Stomach (tissue), 9 donors: ENCODE data around the gene ARPP21. TPM values are rescaled to one million over a fixed set of nuclear protein-coding genes. Genes with fewer than 3 reads are reported as not detected.

Experiments used
- DNase-seq, 2 donors: peaks; one replicate each; pipeline versions ENCODE4 v3.0.0 to v3.0.0-alpha.2; 2013 to 2019
- H3K27ac ChIP-seq, 5 donors: fragments of 200-600 bp in 4 of 5; sonication (generic) in 4 of 5; one replicate each; pipeline ENCODE4 v1.5.1; 2013 to 2019; ENCODE audit warnings: mild to moderate bottlenecking in 1 of 5, moderate library complexity in 1 of 5
- H3K27me3 ChIP-seq, 3 donors: fragments of 200-600 bp; sonication (generic); one replicate each; pipeline ENCODE4 v1.5.1; 2017 to 2019; ENCODE audit warnings: mixed run types in 1 of 3
- H3K36me3 ChIP-seq, 4 donors: fragments of 200-600 bp; sonication (generic); 1 replicate in 3 of 4; 2 replicates in 1 of 4; pipeline ENCODE4 v1.5.1; 2016 to 2019
- H3K4me1 ChIP-seq, 4 donors: fragments of 200-600 bp; sonication (generic); one replicate each; pipeline ENCODE4 v1.5.1; 2016 to 2019
- H3K4me3 ChIP-seq, 4 donors: fragments of 200-600 bp; sonication (generic) in 3 of 4; one replicate each; pipeline ENCODE4 v1.5.1; 2016 to 2019; ENCODE audit warnings: mild to moderate bottlenecking in 1 of 4
- H3K9me3 ChIP-seq, 4 donors: fragments of 200-600 bp; sonication (generic); one replicate each; pipeline ENCODE4 v1.5.1; 2016 to 2019
- CTCF ChIP-seq, 7 experiments: fragments of 450-650 bp in 4 of 7; fragments of 200-600 bp in 3 of 7; sonication (generic) in 3 of 7; IDR thresholded peaks; one replicate each; pipeline ENCODE4 v1.5.1; 2016 to 2019; ENCODE audit warnings: antibody characterized with exemption in 7 of 7, control low read depth in 2 of 7, mild to moderate bottlenecking in 1 of 7
- EP300 ChIP-seq: sonication (generic); formaldehyde crosslinking; IDR thresholded peaks from one replicate; pipeline ENCODE4 v1.6.1; 2017; ENCODE audit warnings: antibody characterized with exemption
- POLR2A ChIP-seq, 4 donors: fragments of 450-650 bp; IDR thresholded peaks; one replicate each; pipeline ENCODE4 v1.6.1; 2016; ENCODE audit warnings: antibody characterized with exemption in 4 of 4, control low read depth in 2 of 4, mild to moderate bottlenecking in 1 of 4, moderate library complexity in 1 of 4
- POLR2AphosphoS5 ChIP-seq, 3 donors: sonication (generic); formaldehyde crosslinking; IDR thresholded peaks; one replicate each; pipeline ENCODE4 v1.6.1; 2016; ENCODE audit warnings: antibody characterized with exemption in 3 of 3
- WGBS, 5 donors: extraction: QIAGEN DNeasy Blood & Tissue Kit in 3 of 5; methylation state at CpG; one replicate each; pipeline versions ENCODE4 v1.1.5 to v1.1.7; 2013 to 2018; 5-methylcytosine and 5-hydroxymethylcytosine counted together
- intact Hi-C: fragments of 100-400 bp; cut with DNase I; formaldehyde crosslinking; loops from one replicate; pipeline ENCODE4 v1.15.1; 2023; ENCODE audit warnings: low total_unique reads
- polyA plus RNA-seq, 3 donors: library from polyadenylated mRNA; stranded (reverse); fragments of 200-250 nt; gene quantifications; one replicate each; pipeline ENCODE4 v1.2.3, GENCODE V29; 2013
- total RNA-seq, 5 donors: library from RNA; depleted of rRNA; stranded (reverse); fragments of >200 nt; gene quantifications; one replicate each; pipeline versions ENCODE4 v1.1.0 to v1.2.3, GENCODE V29; 2014 to 2016
- donor health status: healthy with polysubstance abuse.
- donor health status: Bipolar disorder and iron deficiency.
- donor health status: healthy.

The ARPP21 gene
- total and polyA plus RNA-seq, 8 donors = 0.13 to 5.0 TPM; not detected in 6

GRCh38 chr3:35745802-35746484 is 106.6 kb downstream of the ARPP21 start:
- 80 to 92% (median 86%) methylated on average over 2 of the region's 2 CpGs for WGBS, 5 donors
- Histone ChIP-seq H3K27ac (no peak overlapping the region), H3K4me3 (no peak overlapping the region), H3K4me1 (no peaks in the 10 kb centered on the region), H3K36me3 (no peaks in the 10 kb centered on the region), H3K27me3 (no peaks in the 10 kb centered on the region), H3K9me3 (no peaks in the 10 kb centered on the region)
- intact Hi-C loops = no loop called here
- no peak for TF ChIP-seq POLR2AphosphoS5 (IDR thresholded peaks at IDR 0.05)
- TF ChIP-seq CTCF (IDR thresholded peaks at IDR 0.05) = no peak
- TF ChIP-seq EP300 = no peak
- TF ChIP-seq POLR2A (IDR thresholded peaks at IDR 0.05) = no peak
- no peak for DNase-seq

DNA sequence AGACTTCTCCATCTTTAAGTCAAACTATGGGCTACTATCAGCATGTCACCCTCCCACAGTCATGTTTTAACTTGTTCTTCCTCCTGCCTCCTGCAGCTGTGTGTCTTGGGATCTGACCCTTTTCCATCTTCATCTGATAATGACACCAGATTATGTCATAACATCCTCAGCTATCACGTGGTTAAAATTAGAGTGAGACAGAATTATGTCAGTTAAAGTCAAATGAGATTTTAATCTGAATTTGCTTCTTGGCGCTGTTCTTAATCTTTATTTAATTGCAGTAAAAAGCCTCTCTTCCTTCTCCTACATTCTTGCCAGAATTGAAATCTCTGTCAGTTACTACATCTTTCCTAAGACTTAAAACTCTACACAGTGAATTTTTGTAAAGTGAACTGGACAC is 107.2 kb downstream of the ARPP21 start:
- TF ChIP-seq POLR2AphosphoS5 (IDR thresholded peaks at IDR 0.05) (no peak), CTCF (IDR thresholded peaks at IDR 0.05) (no peak), EP300 (no peak), POLR2A (IDR thresholded peaks at IDR 0.05) (no peak)
- Histone ChIP-seq H3K4me1 (no peaks in the 10 kb centered on the region), H3K27ac (no peak overlapping the region), H3K27me3 (no peaks in the 10 kb centered on the region), H3K36me3 (no peaks in the 10 kb centered on the region), H3K9me3 (no peaks in the 10 kb centered on the region), H3K4me3 (no peak overlapping the region)
- intact Hi-C loops = no loop called here
- 51 to 65% (median 63%) methylated on average over 2 of the region's 2 CpGs for whole genome bisulfite sequencing, 5 donors
- DNase-seq = no peak

DNA sequence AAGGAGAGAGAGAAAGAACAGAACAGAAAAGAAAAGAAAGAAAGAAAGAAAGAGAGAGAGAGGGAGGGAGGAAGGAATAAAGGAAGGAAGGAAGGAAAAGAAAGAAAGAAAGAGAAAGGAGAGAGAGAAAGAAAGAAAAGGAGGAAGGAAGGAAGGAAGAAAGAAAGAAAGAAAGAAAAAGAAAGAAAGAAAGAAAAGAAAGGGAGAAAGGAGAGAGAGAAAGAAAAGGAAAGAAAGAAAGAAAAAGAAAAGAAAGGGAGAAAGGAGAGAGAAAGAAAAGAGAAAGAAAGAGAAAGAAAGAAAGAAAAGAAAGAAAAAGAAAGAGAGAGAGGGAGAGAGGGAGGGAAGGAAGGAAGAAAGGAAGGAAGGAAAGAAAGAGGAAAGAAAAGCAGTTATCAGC is 108.8 kb downstream of the ARPP21 start:
- Histone ChIP-seq H3K27me3 (no peaks in the 10 kb centered on the region), H3K4me3 (no peak overlapping the region), H3K36me3 (no peaks in the 10 kb centered on the region), H3K9me3 (no peaks in the 10 kb centered on the region), H3K27ac (no peak overlapping the region), H3K4me1 (no peaks in the 10 kb centered on the region)
- DNase-seq = no peak
- intact Hi-C loops = no loop called here
- TF ChIP-seq CTCF (IDR thresholded peaks at IDR 0.05) (no peak), POLR2AphosphoS5 (IDR thresholded peaks at IDR 0.05) (no peak), EP300 (no peak), POLR2A (IDR thresholded peaks at IDR 0.05) (no peak)

- Histone ChIP-seq H3K36me3 (no peaks in the 10 kb centered on the region), H3K4me3 (no peak overlapping the region), H3K4me1 (no peaks in the 10 kb centered on the region), H3K27me3 (no peaks in the 10 kb centered on the region), H3K9me3 (no peaks in the 10 kb centered on the region), H3K27ac (no peak overlapping the region)
- 84 to 92% (median 90%) methylated on average over 3 of the region's 3 CpGs for WGBS, 5 donors
- no peak for TF ChIP-seq POLR2AphosphoS5 (IDR thresholded peaks at IDR 0.05)
- TF ChIP-seq CTCF (IDR thresholded peaks at IDR 0.05) = no peak
- TF ChIP-seq POLR2A (IDR thresholded peaks at IDR 0.05) = no peak
- no peak for TF ChIP-seq EP300
- DNase-seq = no peak
- intact Hi-C loops = no loop called here
Observed at GRCh38 chr3:35751207-35751606, 111.9 kb downstream of the ARPP21 start.
